K562 (cell line): Measurements from ENCODE around the gene TMEM273. TPM values are rescaled to one million over a fixed set of nuclear protein-coding genes. Genes with fewer than 3 reads are reported as not detected.

Experiments used
- ATAC-seq: fragments of 200-7000 bp; cut with Tn5 transposase; 3 replicates; pipeline ENCODE4 v1.9.1; 2020; ENCODE audit warnings: moderate library complexity
- BruUV-seq: library from RNA; stranded (reverse); fragments of 400-500 nt; replicated peaks from 2 replicates; lab custom pipeline; 2021; lab: Mats Ljungman, UMichigan
- CTCF ChIA-PET: fragments of 300-600 bp; formaldehyde crosslinking; extraction: SDS; loops from one replicate; lab custom pipeline; 2021; ENCODE audit warnings: low intra/inter-chr PET ratio; lab: Yijun Ruan, JAX
- POLR2A ChIA-PET: fragments of 300-600, 350-650 bp; sonication (Branson Sonifier 250); formaldehyde crosslinking; extraction: SDS; loops from one replicate; lab custom pipeline; 2021; ENCODE audit warnings: antibody characterized with exemption, inconsistent platforms; lab: Yijun Ruan, JAX
- DNase-seq, 4 experiments: peaks; one replicate each; pipeline versions ENCODE4 v3.0.0 to v3.0.0-alpha.2; 2011 to 2018; ENCODE audit warnings: low spot score in 3 of 4, mixed read lengths in 3 of 4; ENCODE audit errors: extremely low read depth in 1 of 4
- FAIRE-seq: peaks from 2 replicates; lab custom pipeline; 2011; peaks lifted over from hg19 to GRCh38; lab: Jason Lieb, UNC
- H2AFZ ChIP-seq: 2 replicates; pipeline ENCODE4 v1.6.0; 2011; ENCODE audit warnings: low read depth, low read length, control low read depth, inconsistent platforms
- H3K27ac ChIP-seq: fragments of 200-600 bp; 3 replicates; pipeline ENCODE4 v1.8.0; 2011; ENCODE audit warnings: low read depth, mild to moderate bottlenecking, control low read depth, inconsistent platforms, low read length, moderate library complexity, mixed read lengths; ENCODE audit errors: extremely low read depth
- H3K27me3 ChIP-seq, 2 experiments: fragments of 300-600 bp in 1 of 2; 2 replicates in 1 of 2; 3 replicates in 1 of 2; pipeline versions ENCODE4 v1.6.0 to v1.8.0; 2011; ENCODE audit warnings: inconsistent platforms in 2 of 2, low read length in 2 of 2, mild to moderate bottlenecking in 1 of 2, mixed read lengths in 1 of 2, moderate library complexity in 1 of 2; ENCODE audit not compliant: control insufficient read depth in 2 of 2, insufficient read depth in 2 of 2
- H3K36me3 ChIP-seq: fragments of 300-600 bp; 3 replicates; pipeline ENCODE4 v1.8.0; 2011; ENCODE audit warnings: mild to moderate bottlenecking, low read length, inconsistent platforms; ENCODE audit not compliant: control insufficient read depth, insufficient read depth
- H3K4me1 ChIP-seq, 2 experiments: fragments of 200-600 bp in 1 of 2; replicated peaks in 1 of 2; 2 replicates in 1 of 2; 3 replicates in 1 of 2; pipeline versions ENCODE4 v1.5.1 to v1.8.0; 2011; ENCODE audit warnings: inconsistent platforms in 2 of 2, low read length in 2 of 2, mild to moderate bottlenecking in 1 of 2, mixed read lengths in 1 of 2, moderate library complexity in 1 of 2; ENCODE audit not compliant: control insufficient read depth in 2 of 2, insufficient read depth in 2 of 2
- H3K4me2 ChIP-seq: 2 replicates; pipeline ENCODE4 v1.6.1; 2011; ENCODE audit warnings: low read length, control low read depth, inconsistent platforms, mixed read lengths; ENCODE audit not compliant: insufficient read depth
- H3K4me3 ChIP-seq: fragments of 200-600 bp; sonication (generic), shearing (Covaris generic); 2 replicates; pipeline ENCODE4 v1.5.1; 2016; ENCODE audit warnings: control low read depth, inconsistent platforms
- H3K79me2 ChIP-seq: fragments of 200-600 bp; 3 replicates; pipeline ENCODE4 v1.8.0; 2011; ENCODE audit warnings: low read length, inconsistent platforms; ENCODE audit not compliant: control insufficient read depth, insufficient read depth
- H3K9ac ChIP-seq, 2 experiments: 2 replicates each; pipeline versions ENCODE4 v1.6.0 to v1.6.1; 2011; ENCODE audit warnings: low read depth in 2 of 2, low read length in 2 of 2, control low read depth in 1 of 2, inconsistent platforms in 1 of 2, mild to moderate bottlenecking in 1 of 2, mixed read lengths in 1 of 2; ENCODE audit not compliant: insufficient read depth in 1 of 2
- H3K9me1 ChIP-seq: one replicate; pipeline ENCODE4 v1.6.0; 2011; ENCODE audit warnings: inconsistent platforms, mild to moderate bottlenecking, low read length, moderate library complexity; ENCODE audit not compliant: control insufficient read depth, insufficient read depth
- H3K9me3 ChIP-seq: replicated peaks from 2 replicates; pipeline ENCODE4 v1.5.1; 2011; ENCODE audit warnings: low read depth, low read length, inconsistent platforms; ENCODE audit not compliant: control insufficient read depth, insufficient read depth
- H4K20me1 ChIP-seq: replicated peaks from 2 replicates; pipeline ENCODE4 v1.6.1; 2011; ENCODE audit warnings: low read length, inconsistent platforms, mixed read lengths; ENCODE audit not compliant: control insufficient read depth, insufficient read depth
- HNRNPUL1 ChIP-seq: fragments of 200-400 bp; formaldehyde crosslinking; IDR thresholded peaks from 2 replicates; pipeline ENCODE4 v1.6.1; 2017; ENCODE audit warnings: low read length
- TARDBP ChIP-seq: fragments of 450-650 bp; IDR thresholded peaks from 2 replicates; pipeline ENCODE4 v1.6.1; 2016
- ZNF41 ChIP-seq: fragments of 250-450 bp; sonication (Bioruptor Pico); conservative IDR thresholded peaks from 2 replicates; pipeline ENCODE4 v1.4.0; 2020; ENCODE audit warnings: mild to moderate bottlenecking
- ZNF766 ChIP-seq: fragments of 200-800 bp; sonication (Bioruptor generic); conservative IDR thresholded peaks from 2 replicates; pipeline ENCODE4 v1.6.1; 2016; ENCODE audit warnings: missing genetic modification characterization, missing compliant biosample characterization
- WGBS: fragments of 100-300 bp; shearing (Covaris generic); methylation state at CpG from one replicate; pipeline ENCODE4 v1.1.6; 2016; ENCODE audit warnings: low coverage, mixed read lengths; ENCODE audit not compliant: insufficient coverage; ENCODE audit errors: missing lambda C conversion rate; 5-methylcytosine and 5-hydroxymethylcytosine counted together
- in situ Hi-C: fragments of 300-500 bp; cut with MboI; formaldehyde crosslinking; loops from 4 replicates; pipeline ENCODE4 v1.15.0; 2018; ENCODE audit warnings: inconsistent platforms, mixed read lengths
- intact Hi-C: fragments of 100-400 bp; cut with micrococcal nuclease; formaldehyde crosslinking; loops from 2 replicates; pipeline ENCODE4 v1.14.2; 2022
- polyA plus RNA-seq, 8 experiments: library from polyadenylated mRNA; depleted of rRNA in 4 of 8; stranded (reverse) in 5 of 8; unstranded in 3 of 8; fragments of >200 nt; fragmentation: Nextera tagmentation in 2 of 8; fragmentation: Illumina TruSeq in 1 of 8; extraction: Ambion mirVana in 2 of 8; extraction: Trizol in 1 of 8; gene quantifications; 2 replicates each; pipeline versions ENCODE4 v1.2.1 to v1.2.3, GENCODE V29; 2011 to 2014; ENCODE audit warnings: inconsistent platforms in 1 of 8, missing spikeins in 1 of 8
- total RNA-seq, 7 experiments: library from RNA; depleted of rRNA in 6 of 7; stranded (reverse); fragments of >200 nt in 6 of 7; fragmentation: Illumina TruSeq in 2 of 7; extraction: Trizol in 2 of 7; gene quantifications; 2 replicates each; pipeline versions ENCODE4 v1.2.1 to v1.2.3, GENCODE V29; 2011 to 2021; ENCODE audit warnings: low replicate concordance in 1 of 7
- TF ChIP-seq, protein P1 (sequence below), 2 experiments: IDR thresholded peaks; 2 replicates each; pipeline ENCODE4 v1.6.1; 2012; ENCODE audit warnings: improper control_type of control experiment in 2 of 2, low read depth in 2 of 2, low read length in 2 of 2, borderline replicate concordance in 1 of 2
- TF ChIP-seq, protein P2 (sequence below): fragments of 250-450 bp; sonication (Bioruptor Pico); IDR thresholded peaks from 2 replicates; pipeline ENCODE4 v1.8.0; 2022; ENCODE audit warnings: moderate library complexity, mild to moderate bottlenecking, inconsistent platforms

Gene TMEM273
- total and polyA plus RNA-seq, 9 of the 15 experiments (the other 6 are each of a cell fraction or from before 2014, with no cell fraction given), result 39.2 to 131 (median 95.6) TPM

DNA sequence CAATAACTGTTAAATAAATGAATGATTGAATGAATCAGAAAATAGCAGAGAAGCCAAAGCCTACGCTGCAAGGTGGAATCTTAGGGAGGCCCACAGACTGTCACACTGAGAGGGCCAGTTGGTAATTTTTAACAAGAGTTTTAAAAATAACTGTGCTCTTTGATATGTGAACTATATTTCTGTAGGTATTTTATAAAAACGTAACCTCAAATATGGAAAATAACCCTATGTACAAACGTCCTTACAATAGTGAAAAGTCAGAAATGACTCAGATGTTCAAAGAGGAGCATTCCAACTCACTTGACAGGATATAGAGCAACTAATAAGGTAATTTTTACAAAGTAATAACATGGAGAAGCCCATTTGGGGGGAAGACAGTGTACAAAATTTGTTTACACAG lies 18.9 kb upstream of the TMEM273 start:
- Histone ChIP-seq H3K79me2 (no peaks in the 10 kb centered on the region), H3K27ac (no peak overlapping the region), H3K9me1 (no peaks in the 10 kb centered on the region), H3K4me3 (no peak overlapping the region), H3K9me3 (no peaks in the 10 kb centered on the region; the same call in 1 of the 2 replicates), H3K36me3 (no peaks in the 10 kb centered on the region), H4K20me1 (no peaks in the 10 kb centered on the region), H3K4me1 (peaks cover 0 to 3% of the 10 kb centered on the region in 2 experiments; a peak in 2 of 5 replicates), H2AFZ (no peak overlapping the region), H3K4me2 (no peak overlapping the region), H3K27me3 (no peaks in the 10 kb centered on the region), H3K9ac (no peak overlapping the region)
- intact Hi-C loops, result no loop called here
- in situ Hi-C loops, result no loop called here
- BruUV-seq, result no TSS peak
- DNase-seq, result no peak
- no peak for ATAC-seq
- TF ChIP-seq ZNF41 (CRISPR knock-in tag) (no peak), HNRNPUL1 (no peak), ZNF766 (CRISPR knock-in tag) (no peak), TARDBP (no peak)
- TF ChIP-seq, protein P1, sequence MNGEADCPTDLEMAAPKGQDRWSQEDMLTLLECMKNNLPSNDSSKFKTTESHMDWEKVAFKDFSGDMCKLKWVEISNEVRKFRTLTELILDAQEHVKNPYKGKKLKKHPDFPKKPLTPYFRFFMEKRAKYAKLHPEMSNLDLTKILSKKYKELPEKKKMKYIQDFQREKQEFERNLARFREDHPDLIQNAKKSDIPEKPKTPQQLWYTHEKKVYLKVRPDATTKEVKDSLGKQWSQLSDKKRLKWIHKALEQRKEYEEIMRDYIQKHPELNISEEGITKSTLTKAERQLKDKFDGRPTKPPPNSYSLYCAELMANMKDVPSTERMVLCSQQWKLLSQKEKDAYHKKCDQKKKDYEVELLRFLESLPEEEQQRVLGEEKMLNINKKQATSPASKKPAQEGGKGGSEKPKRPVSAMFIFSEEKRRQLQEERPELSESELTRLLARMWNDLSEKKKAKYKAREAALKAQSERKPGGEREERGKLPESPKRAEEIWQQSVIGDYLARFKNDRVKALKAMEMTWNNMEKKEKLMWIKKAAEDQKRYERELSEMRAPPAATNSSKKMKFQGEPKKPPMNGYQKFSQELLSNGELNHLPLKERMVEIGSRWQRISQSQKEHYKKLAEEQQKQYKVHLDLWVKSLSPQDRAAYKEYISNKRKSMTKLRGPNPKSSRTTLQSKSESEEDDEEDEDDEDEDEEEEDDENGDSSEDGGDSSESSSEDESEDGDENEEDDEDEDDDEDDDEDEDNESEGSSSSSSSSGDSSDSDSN (IDR thresholded peaks at IDR 0.05; ENCODE audit: borderline replicate concordance in 1 of 2, low read depth in 2 of 2, low read length in 2 of 2), result no peak
- TF ChIP-seq, protein P2, sequence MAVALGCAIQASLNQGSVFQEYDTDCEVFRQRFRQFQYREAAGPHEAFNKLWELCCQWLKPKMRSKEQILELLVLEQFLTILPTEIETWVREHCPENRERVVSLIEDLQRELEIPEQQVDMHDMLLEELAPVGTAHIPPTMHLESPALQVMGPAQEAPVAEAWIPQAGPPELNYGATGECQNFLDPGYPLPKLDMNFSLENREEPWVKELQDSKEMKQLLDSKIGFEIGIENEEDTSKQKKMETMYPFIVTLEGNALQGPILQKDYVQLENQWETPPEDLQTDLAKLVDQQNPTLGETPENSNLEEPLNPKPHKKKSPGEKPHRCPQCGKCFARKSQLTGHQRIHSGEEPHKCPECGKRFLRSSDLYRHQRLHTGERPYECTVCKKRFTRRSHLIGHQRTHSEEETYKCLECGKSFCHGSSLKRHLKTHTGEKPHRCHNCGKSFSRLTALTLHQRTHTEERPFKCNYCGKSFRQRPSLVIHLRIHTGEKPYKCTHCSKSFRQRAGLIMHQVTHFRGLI (CRISPR knock-in tag), result no peak
- ChIA-PET POLR2A (interaction anchor here (0.9 to 1.7 kb wide), 5 partner anchors 10 to 28 kb away, joined by 3 to 5 read pairs (median 4); no protein-coding TSS in a partner anchor), CTCF (no interaction called here)
- 61% methylated on average over 3 of the region's 3 CpGs for WGBS
- no peak for FAIRE-seq
